HG03469 (cell line): Measurements from ENCODE around the gene FBXL13.
"Not testable (repeated sequence)": the region's sequence is repeated elsewhere in the genome, so short reads cannot be mapped to it uniquely, and the experiment has no call there.

Experiments
- ATAC-seq: cut with Tn5 transposase; IDR thresholded peaks from one replicate; pipeline ENCODE4 v1.9.1; 2021; ENCODE audit warnings: mild to moderate bottlenecking, moderate library complexity, moderate number of reproducible peaks; ENCODE audit not compliant: unreplicated experiment

FBXL13 gene

GRCh38 chr7:102942868-102943267 lies 131.7 kb downstream of the FBXL13 start:
- ATAC-seq = no peak

GRCh38 chr7:102942181-102942866 lies 132.3 kb downstream of the FBXL13 start:
- no peak for ATAC-seq

- no peak for ATAC-seq
Observed at GRCh38 chr7:102938679-102939078, 135.9 kb downstream of the FBXL13 start.

GRCh38 chr7:102935450-102936115 lies 139.0 kb downstream of the FBXL13 start:
- ATAC-seq = no peak

- no peak for ATAC-seq
Observed at GRCh38 chr7:102934701-102935100, 139.9 kb downstream of the FBXL13 start.

GRCh38 chr7:102934239-102934638 lies 140.4 kb downstream of the FBXL13 start:
- no peak for ATAC-seq

GRCh38 chr7:102933763-102934162 lies 140.8 kb downstream of the FBXL13 start:
- ATAC-seq = no peak

GRCh38 chr7:102931757-102932156 lies 142.8 kb downstream of the FBXL13 start:
- ATAC-seq = no peak

GRCh38 chr7:102927312-102927933 lies 147.2 kb downstream of the FBXL13 start:
- ATAC-seq = no peak

- ATAC-seq = no peak
Observed at GRCh38 chr7:102926783-102927140, 147.8 kb downstream of the FBXL13 start.

- no peak for ATAC-seq
Observed at GRCh38 chr7:102925976-102926782, 148.4 kb downstream of the FBXL13 start.

- no peak for ATAC-seq
Observed at GRCh38 chr7:102918845-102919244, 155.8 kb downstream of the FBXL13 start.

- ATAC-seq = no peak
Observed at GRCh38 chr7:102917436-102918353, 156.9 kb downstream of the FBXL13 start.

GRCh38 chr7:102916881-102917280 lies 157.7 kb downstream of the FBXL13 start:
- no peak for ATAC-seq

GRCh38 chr7:102916426-102916825 lies 158.2 kb downstream of the FBXL13 start:
- no peak for ATAC-seq

- ATAC-seq = no peak
Observed at GRCh38 chr7:102914585-102914984, 160.0 kb downstream of the FBXL13 start.

GRCh38 chr7:102913826-102914225 lies 160.8 kb downstream of the FBXL13 start:
- ATAC-seq = no peak

GRCh38 chr7:102912742-102913141 lies 161.9 kb downstream of the FBXL13 start, which contains the start of gene LRRC17:
Gene LRRC17, plus strand, starts transcription at chr7:102913000. Its CDS starts 20,914 bp downstream, at chr7:102933914.
- no peak for ATAC-seq

- ATAC-seq = no peak
Observed at GRCh38 chr7:102908676-102909075, 165.9 kb downstream of the FBXL13 start.

GRCh38 chr7:102903576-102903975 lies 171.0 kb downstream of the FBXL13 start:
- not testable (repeated sequence) for ATAC-seq
